ENCODE data around the gene IL9. TPM values are rescaled to one million over a fixed set of nuclear protein-coding genes. Genes with fewer than 3 reads are reported as not detected.

Gene IL9
- total and polyA plus RNA-seq, 2 donors (not counting 1 experiment from before 2014, with no cell fraction given), result not detected

- Histone ChIP-seq H3K9me3 (ENCODE audit: control insufficient read depth, insufficient read depth, low read depth, low read length) (no peaks in the 10 kb centered on the region), H3K9ac (ENCODE audit: insufficient read depth, low read length) (no peak overlapping the region), H3K4me1 (ENCODE audit: control insufficient read depth, extremely low read depth, insufficient read depth, low read length) (no peaks in the 10 kb centered on the region), H3K27ac (ENCODE audit: insufficient read depth, low read length) (no peak overlapping the region), H3K4me2 (ENCODE audit: extremely low read depth, insufficient read depth, low read length) (no peak overlapping the region), H4K20me1 (ENCODE audit: control insufficient read depth, extremely low read depth, insufficient read depth, low read length) (no peaks in the 10 kb centered on the region), H3K27me3 (ENCODE audit: control insufficient read depth, insufficient read depth, low read length) (no peaks in the 10 kb centered on the region), H3K79me2 (ENCODE audit: control insufficient read depth, insufficient read depth, low read length) (no peaks in the 10 kb centered on the region), H2AFZ (ENCODE audit: low read length) (no peak overlapping the region), H3K36me3 (ENCODE audit: control insufficient read depth, insufficient read depth, low read length) (no peaks in the 10 kb centered on the region), H3K4me3 (replicated peaks in 1 of 4; ENCODE audit: control extremely low read depth in 1 of 4, insufficient read depth in 1 of 4, low read depth in 3 of 4, low read length in 4 of 4) (no peak overlapping the region)
- DNase-seq (ENCODE audit: low read depth in 2 of 2), result no peak
- no peak for TF ChIP-seq EZH2 (IDR thresholded peaks at IDR 0.05; ENCODE audit: low read length, missing control alignments)
- no peak for TF ChIP-seq CTCF (conservative IDR thresholded peaks at IDR 0.05 in 1 of 2, IDR thresholded peaks at IDR 0.05 in 1 of 2; ENCODE audit: low read depth in 1 of 2, low read length in 2 of 2)
Observed at GRCh38 chr5:135869935-135870334, 25.7 kb downstream of the IL9 start.

GRCh38 chr5:135869276-135869675, 26.4 kb downstream of the IL9 start:
- no peak overlapping the region for H2AFZ ChIP-seq (ENCODE audit: low read length)
- TF ChIP-seq CTCF (conservative IDR thresholded peaks at IDR 0.05 in 1 of 2, IDR thresholded peaks at IDR 0.05 in 1 of 2; ENCODE audit: low read depth in 1 of 2, low read length in 2 of 2) (no peak), EZH2 (IDR thresholded peaks at IDR 0.05; ENCODE audit: low read length, missing control alignments) (no peak)
- H3K79me2 ChIP-seq (ENCODE audit: control insufficient read depth, insufficient read depth, low read length), result no peaks in the 10 kb centered on the region
- no peak overlapping the region for H3K9ac ChIP-seq (ENCODE audit: insufficient read depth, low read length)
- no peak for DNase-seq (ENCODE audit: low read depth in 2 of 2)
- H3K4me3 ChIP-seq (replicated peaks in 1 of 4; ENCODE audit: control extremely low read depth in 1 of 4, insufficient read depth in 1 of 4, low read depth in 3 of 4, low read length in 4 of 4), result no peak overlapping the region
- H4K20me1 ChIP-seq (ENCODE audit: control insufficient read depth, extremely low read depth, insufficient read depth, low read length), result no peaks in the 10 kb centered on the region
- H3K9me3 ChIP-seq (ENCODE audit: control insufficient read depth, insufficient read depth, low read depth, low read length), result no peaks in the 10 kb centered on the region
- no peak overlapping the region for H3K4me2 ChIP-seq (ENCODE audit: extremely low read depth, insufficient read depth, low read length)
- H3K36me3 ChIP-seq (ENCODE audit: control insufficient read depth, insufficient read depth, low read length), result no peaks in the 10 kb centered on the region
- no peak overlapping the region for H3K27ac ChIP-seq (ENCODE audit: insufficient read depth, low read length)
- H3K4me1 ChIP-seq (ENCODE audit: control insufficient read depth, extremely low read depth, insufficient read depth, low read length), result no peaks in the 10 kb centered on the region
- H3K27me3 ChIP-seq (ENCODE audit: control insufficient read depth, insufficient read depth, low read length), result no peaks in the 10 kb centered on the region

GRCh38 chr5:135868681-135869080, 27.0 kb downstream of the IL9 start:
- TF ChIP-seq CTCF (conservative IDR thresholded peaks at IDR 0.05 in 1 of 2, IDR thresholded peaks at IDR 0.05 in 1 of 2; ENCODE audit: low read depth in 1 of 2, low read length in 2 of 2) (no peak), EZH2 (IDR thresholded peaks at IDR 0.05; ENCODE audit: low read length, missing control alignments) (no peak)
- Histone ChIP-seq H3K4me1 (ENCODE audit: control insufficient read depth, extremely low read depth, insufficient read depth, low read length) (no peaks in the 10 kb centered on the region), H2AFZ (ENCODE audit: low read length) (no peak overlapping the region)

More at GRCh38 chr5:135868681-135869080, 27.0 kb downstream of the IL9 start:
- Histone ChIP-seq H3K27me3 (ENCODE audit: control insufficient read depth, insufficient read depth, low read length) (no peaks in the 10 kb centered on the region), H4K20me1 (ENCODE audit: control insufficient read depth, extremely low read depth, insufficient read depth, low read length) (no peaks in the 10 kb centered on the region), H3K27ac (ENCODE audit: insufficient read depth, low read length) (no peak overlapping the region), H3K4me3 (replicated peaks in 1 of 4; ENCODE audit: control extremely low read depth in 1 of 4, insufficient read depth in 1 of 4, low read depth in 3 of 4, low read length in 4 of 4) (no peak overlapping the region), H3K4me2 (ENCODE audit: extremely low read depth, insufficient read depth, low read length) (no peak overlapping the region), H3K9ac (ENCODE audit: insufficient read depth, low read length) (no peak overlapping the region), H3K79me2 (ENCODE audit: control insufficient read depth, insufficient read depth, low read length) (no peaks in the 10 kb centered on the region), H3K9me3 (ENCODE audit: control insufficient read depth, insufficient read depth, low read depth, low read length) (no peaks in the 10 kb centered on the region), H3K36me3 (ENCODE audit: control insufficient read depth, insufficient read depth, low read length) (no peaks in the 10 kb centered on the region)
- no peak for DNase-seq (ENCODE audit: low read depth in 2 of 2)

Data from fibroblast of lung (primary cell).